HepG2 (cell line): ENCODE data around the gene CKS1B. TPM values are rescaled to one million over a fixed set of nuclear protein-coding genes. Genes with fewer than 3 reads are reported as not detected.

ENCODE experiments used
- ATAC-seq: fragments of 200-7000 bp; cut with Tn5 transposase; 3 replicates; pipeline ENCODE4 v1.9.1; 2020; ENCODE audit warnings: mild to moderate bottlenecking, moderate library complexity
- BruUV-seq: library from RNA; stranded (reverse); fragments of 400-500 nt; replicated peaks from 2 replicates; lab custom pipeline; 2021; lab: Mats Ljungman, UMichigan
- CTCF ChIA-PET: fragments of 300-600 bp; formaldehyde crosslinking; extraction: SDS; loops from one replicate; lab custom pipeline; 2021; ENCODE audit warnings: low total read pairs, inconsistent platforms, low intra/inter-chr PET ratio; lab: Yijun Ruan, JAX
- POLR2A ChIA-PET: fragments of 350-600 bp; sonication (Branson Sonifier 250); formaldehyde crosslinking; loops from one replicate; lab custom pipeline; 2020; ENCODE audit warnings: antibody characterized with exemption, inconsistent platforms; lab: Yijun Ruan, JAX
- DNase-seq: peaks from one replicate; pipeline ENCODE4 v3.0.0-alpha.2; 2015; ENCODE audit warnings: low spot score
- FAIRE-seq: peaks from 3 replicates; lab custom pipeline; 2011; peaks lifted over from hg19 to GRCh38; lab: Jason Lieb, UNC
- H2AFZ ChIP-seq: one replicate; pipeline ENCODE4 v1.6.1; 2011; ENCODE audit warnings: low read length, inconsistent platforms
- H3K27ac ChIP-seq: fragments of 300-600 bp; 3 replicates; pipeline ENCODE4 v1.8.0; 2011; ENCODE audit warnings: mixed run types, mild to moderate bottlenecking, mixed read lengths, low read length, inconsistent platforms; ENCODE audit not compliant: insufficient read depth; ENCODE audit errors: extremely low read length
- H3K27me3 ChIP-seq, 2 experiments: fragments of 200-600 bp in 1 of 2; 2 replicates in 1 of 2; 3 replicates in 1 of 2; pipeline versions ENCODE4 v1.6.0 to v1.8.0; 2011; ENCODE audit warnings: low read length in 2 of 2, mild to moderate bottlenecking in 2 of 2, moderate library complexity in 2 of 2, inconsistent platforms in 1 of 2; ENCODE audit not compliant: insufficient read depth in 2 of 2, control insufficient read depth in 1 of 2
- H3K36me3 ChIP-seq, 2 experiments: fragments of 200-600 bp in 1 of 2; replicated peaks in 1 of 2; 2 replicates in 1 of 2; 3 replicates in 1 of 2; pipeline versions ENCODE4 v1.5.1 to v1.8.0; 2011; ENCODE audit warnings: low read length in 2 of 2, inconsistent platforms in 1 of 2; ENCODE audit not compliant: insufficient read depth in 2 of 2, control insufficient read depth in 1 of 2
- H3K4me1 ChIP-seq: 2 replicates; pipeline ENCODE4 v1.5.1; 2012; ENCODE audit warnings: low read length, inconsistent platforms; ENCODE audit not compliant: insufficient read depth
- H3K4me2 ChIP-seq: 2 replicates; pipeline ENCODE4 v1.6.0; 2011; ENCODE audit warnings: low read depth, low read length, inconsistent platforms
- H3K4me3 ChIP-seq, 3 experiments: fragments of 200-600 bp in 1 of 3; sonication (generic), shearing (Covaris generic) in 1 of 3; replicated peaks in 1 of 3; 2 replicates each; pipeline ENCODE4 v1.5.1; 2011 to 2016; ENCODE audit warnings: low read length in 3 of 3, inconsistent platforms in 2 of 3, low read depth in 2 of 3, mild to moderate bottlenecking in 2 of 3, control low read depth in 1 of 3, mixed read lengths in 1 of 3; ENCODE audit not compliant: insufficient read depth in 1 of 3
- H3K79me2 ChIP-seq: one replicate; pipeline ENCODE4 v1.6.1; 2011; ENCODE audit warnings: low read length, inconsistent platforms; ENCODE audit not compliant: insufficient read depth
- H3K9ac ChIP-seq: 2 replicates; pipeline ENCODE4 v1.6.0; 2011; ENCODE audit warnings: mild to moderate bottlenecking, low read depth, low read length, inconsistent platforms; ENCODE audit not compliant: insufficient read depth
- H3K9me3 ChIP-seq: 2 replicates; pipeline ENCODE4 v1.5.1; 2012; ENCODE audit warnings: mild to moderate bottlenecking, low read length
- H4K20me1 ChIP-seq: 2 replicates; pipeline ENCODE4 v1.6.0; 2011; ENCODE audit warnings: inconsistent platforms, mild to moderate bottlenecking, low read length, moderate library complexity; ENCODE audit not compliant: insufficient read depth
- CEBPG ChIP-seq: IDR thresholded peaks from 2 replicates; pipeline ENCODE4 v1.6.1; 2016
- DNMT1 ChIP-seq: sonication (generic); formaldehyde crosslinking; IDR thresholded peaks from 2 replicates; pipeline ENCODE4 v1.5.1; 2020; ENCODE audit warnings: mild to moderate bottlenecking, missing genetic modification reagents
- ELK4 ChIP-seq: sonication (generic); formaldehyde crosslinking; IDR thresholded peaks from 2 replicates; pipeline ENCODE4 v1.9.0; 2021; ENCODE audit warnings: missing genetic modification reagents, borderline replicate concordance
- HNRNPK ChIP-seq: fragments of 200-400 bp; formaldehyde crosslinking; IDR thresholded peaks from 2 replicates; pipeline ENCODE4 v1.6.1; 2018; ENCODE audit warnings: low read length, low read depth, moderate library complexity, mild to moderate bottlenecking; ENCODE audit not compliant: poor library complexity, severe bottlenecking
- KDM5A ChIP-seq: fragments of 200-600 bp; sonication (generic); IDR thresholded peaks from 2 replicates; pipeline ENCODE4 v1.7.0; 2018; ENCODE audit warnings: antibody characterized with exemption, mild to moderate bottlenecking, low read length, borderline replicate concordance
- MTF2 ChIP-seq: sonication (generic); formaldehyde crosslinking; IDR thresholded peaks from 2 replicates; pipeline ENCODE4 v1.5.0; 2020; ENCODE audit warnings: missing genetic modification reagents, borderline replicate concordance
- NPAS2 ChIP-seq: sonication (generic); formaldehyde crosslinking; IDR thresholded peaks from 2 replicates; pipeline ENCODE4 v1.8.0; 2022; ENCODE audit warnings: mild to moderate bottlenecking, missing genetic modification reagents, borderline replicate concordance
- SP4 ChIP-seq: sonication (generic); formaldehyde crosslinking; IDR thresholded peaks from 2 replicates; pipeline ENCODE4 v1.8.1; 2023; ENCODE audit warnings: mild to moderate bottlenecking, missing genetic modification reagents
- THYN1 ChIP-seq: sonication (generic); formaldehyde crosslinking; IDR thresholded peaks from 2 replicates; pipeline ENCODE4 v1.8.1; 2023; ENCODE audit warnings: low read depth, mild to moderate bottlenecking, moderate library complexity, missing genetic modification reagents, borderline replicate concordance
- ZBTB14 ChIP-seq: sonication (generic); formaldehyde crosslinking; IDR thresholded peaks from 2 replicates; pipeline ENCODE4 v1.4.0; 2020; ENCODE audit warnings: missing genetic modification reagents
- ZBTB7B ChIP-seq: sonication (generic); formaldehyde crosslinking; IDR thresholded peaks from 2 replicates; pipeline ENCODE4 v1.4.0; 2020; ENCODE audit warnings: missing genetic modification reagents
- ZNF10 ChIP-seq: sonication (generic); formaldehyde crosslinking; IDR thresholded peaks from 2 replicates; pipeline ENCODE4 v1.4.0; 2020; ENCODE audit warnings: mild to moderate bottlenecking, low read depth, missing genetic modification reagents, borderline replicate concordance
- ZNF207 ChIP-seq: fragments of 450-650 bp; IDR thresholded peaks from 2 replicates; pipeline ENCODE4 v1.6.1; 2016; ENCODE audit warnings: antibody characterized with exemption, borderline replicate concordance
- ZNF275 ChIP-seq: sonication (generic); formaldehyde crosslinking; IDR thresholded peaks from 2 replicates; pipeline ENCODE4 v1.8.0; 2022; ENCODE audit warnings: missing genetic modification reagents, mild to moderate bottlenecking, inconsistent platforms, borderline replicate concordance
- ZNF7 ChIP-seq: IDR thresholded peaks from 2 replicates; pipeline ENCODE4 v1.6.1; 2016; ENCODE audit warnings: missing biosample characterization, missing genetic modification reagents
- ZNF766 ChIP-seq: sonication (generic); formaldehyde crosslinking; IDR thresholded peaks from 2 replicates; pipeline ENCODE4 v1.5.0; 2020; ENCODE audit warnings: missing genetic modification reagents, borderline replicate concordance
- WGBS: methylation state at CpG from one replicate; pipeline ENCODE4 v1.1.6; 2017; ENCODE audit warnings: low lambda C conversion rate; 5-methylcytosine and 5-hydroxymethylcytosine counted together
- in situ Hi-C: cut with HindIII; loops from 2 replicates; pipeline ENCODE4 v1.10.0; 2017; ENCODE audit warnings: low pct_unique_long_range_greater_than_20kb; ENCODE audit not compliant: extremely low pct_ligation_motif_present
- intact Hi-C: fragments of 100-400 bp; cut with micrococcal nuclease; formaldehyde crosslinking; loops from one replicate; pipeline ENCODE4 v1.10.0; 2022; ENCODE audit not compliant: unreplicated experiment
- polyA plus RNA-seq, 8 experiments: library from polyadenylated mRNA; depleted of rRNA in 3 of 8; stranded (reverse) in 7 of 8; unstranded in 1 of 8; fragments of >200 nt; fragmentation: Illumina TruSeq in 4 of 8; extraction: Trizol in 4 of 8; gene quantifications; 2 replicates each; pipeline versions ENCODE4 v1.2.1 to v1.2.3, GENCODE V29; 2011 to 2016; ENCODE audit warnings: low read depth in 4 of 8, missing spikeins in 1 of 8, mixed read lengths in 1 of 8; ENCODE audit not compliant: insufficient read depth in 1 of 8
- total RNA-seq, 5 experiments: library from RNA; depleted of rRNA; stranded (reverse); fragments of >200 nt; fragmentation: Illumina TruSeq; extraction: Trizol; gene quantifications; 2 replicates each; pipeline ENCODE4 v1.2.3, GENCODE V29; 2016; ENCODE audit warnings: low read depth in 1 of 5
- TF ChIP-seq, protein P1 (sequence below): sonication (generic); formaldehyde crosslinking; IDR thresholded peaks from 2 replicates; pipeline ENCODE4 v1.5.0; 2020; ENCODE audit warnings: mild to moderate bottlenecking, low read depth, missing genetic modification reagents, borderline replicate concordance

Gene CKS1B
- total and polyA plus RNA-seq, 2 of the 13 experiments (the other 11 are each of a cell fraction or from before 2014, with no cell fraction given) = 217 to 222 TPM

DNA sequence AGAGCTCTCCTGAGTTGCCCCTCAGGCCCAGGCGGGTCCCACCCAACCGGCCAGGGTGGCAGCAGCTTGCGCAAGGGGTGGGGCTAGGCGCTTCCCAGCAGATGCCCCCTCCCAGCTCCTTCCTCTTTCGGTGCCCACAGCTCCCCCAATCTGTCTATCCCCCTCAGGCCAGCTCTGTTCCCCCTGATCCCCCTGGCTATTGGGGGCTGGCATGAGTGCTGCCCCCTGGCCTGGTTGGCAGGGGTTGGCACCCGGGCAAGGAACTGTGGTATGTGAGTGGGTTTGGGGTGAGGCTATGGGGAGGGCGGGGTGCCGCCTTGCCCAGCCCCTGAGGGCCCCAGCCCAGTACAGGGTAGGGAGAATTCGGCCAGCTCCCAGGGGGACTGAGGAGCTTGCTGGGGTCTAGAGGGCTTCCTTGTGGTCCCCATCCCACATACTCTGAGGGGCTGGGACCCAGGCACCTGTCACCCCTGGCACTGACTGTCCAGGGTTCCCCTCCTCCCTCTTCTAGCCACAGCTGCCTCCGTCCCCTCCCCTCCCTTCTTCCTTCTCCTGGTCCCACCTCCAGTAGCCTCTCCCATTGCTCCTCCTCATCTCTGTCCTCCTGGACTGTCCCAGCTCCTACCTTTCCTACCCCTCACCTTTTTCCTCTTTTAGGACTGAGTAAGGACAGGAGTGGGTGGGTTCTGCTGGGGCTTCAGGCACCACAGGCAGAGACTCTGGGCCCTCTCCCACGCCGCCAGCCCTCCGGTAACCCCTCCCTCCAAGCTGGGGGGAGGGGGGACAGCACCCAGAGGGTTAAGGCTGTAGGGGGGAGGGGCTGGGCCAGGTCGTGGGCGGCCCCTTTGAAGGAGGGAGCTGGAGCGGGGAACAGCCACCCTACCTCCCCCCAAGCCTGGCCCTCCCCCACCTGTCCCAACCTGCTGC lies 33.8 kb downstream of the CKS1B start:
- Histone ChIP-seq H3K9me3 (no peaks in the 10 kb centered on the region), H3K36me3 (peaks cover 3 to 16% of the 10 kb centered on the region in 2 experiments; a peak in 3 of 5 replicates), H3K27ac (peak overlapping the region; percentile 30), H3K79me2 (peaks cover 41% of the 10 kb centered on the region), H3K4me1 (peaks cover 93% of the 10 kb centered on the region), H2AFZ (no peak overlapping the region), H3K4me2 (no peak overlapping the region), H3K27me3 (no peaks in the 10 kb centered on the region), H4K20me1 (peaks cover 10% of the 10 kb centered on the region; the same call in 1 of the 2 replicates), H3K4me3 (no peak overlapping the region; a peak in 1 of 6 replicates), H3K9ac (peak overlapping the region; percentile 10; the same call in 1 of the 2 replicates)
- BruUV-seq = no TSS peak
- in situ Hi-C loops = no loop called here
- no peak for DNase-seq
- ATAC-seq = no peak
- CTCF ChIA-PET = no interaction called here
- no peak for FAIRE-seq
- WGBS = 91% methylated on average over 4 of the region's 16 CpGs
- intact Hi-C loops = no loop called here
- POLR2A ChIA-PET = interaction anchor here (0.8 to 0.9 kb wide), 2 partner anchors 9 kb away, joined by 3 read pairs; no protein-coding TSS in a partner anchor
- TF ChIP-seq DNMT1 (CRISPR knock-in tag) = no peak
- no peak for TF ChIP-seq ZNF7 (CRISPR knock-in tag)
- TF ChIP-seq HNRNPK = no peak
- no peak for TF ChIP-seq MTF2 (CRISPR knock-in tag)
- no peak for TF ChIP-seq ZNF275 (CRISPR knock-in tag)
- TF ChIP-seq, protein P1, sequence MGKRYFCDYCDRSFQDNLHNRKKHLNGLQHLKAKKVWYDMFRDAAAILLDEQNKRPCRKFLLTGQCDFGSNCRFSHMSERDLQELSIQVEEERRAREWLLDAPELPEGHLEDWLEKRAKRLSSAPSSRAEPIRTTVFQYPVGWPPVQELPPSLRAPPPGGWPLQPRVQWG = no peak
- TF ChIP-seq KDM5A = no peak
- TF ChIP-seq NPAS2 (CRISPR knock-in tag) = no peak
- no peak for TF ChIP-seq ELK4
- TF ChIP-seq ZBTB7B (CRISPR knock-in tag) = no peak
- no peak for TF ChIP-seq ZNF10
- no peak for TF ChIP-seq THYN1 (CRISPR knock-in tag)
- no peak for TF ChIP-seq ZNF766 (CRISPR knock-in tag)
- TF ChIP-seq SP4 (CRISPR knock-in tag) = no peak
- no peak for TF ChIP-seq CEBPG (CRISPR knock-in tag)
- no peak for TF ChIP-seq ZBTB14 (CRISPR knock-in tag)
- TF ChIP-seq ZNF207 = no peak
